Left ventricle myocardium superior (tissue), 1 donor: ENCODE measurements around the gene NHS. TPM values are rescaled to one million over a fixed set of nuclear protein-coding genes. Genes with fewer than 3 reads are reported as not detected.

ENCODE experiments used
- ATAC-seq: fragments of 200-7000 bp; cut with Tn5 transposase; one replicate; pipeline ENCODE4 v1.9.1; 2020; ENCODE audit warnings: mild to moderate bottlenecking, moderate library complexity
- DNase-seq: peaks from one replicate; pipeline ENCODE4 v3.0.0-alpha.2; 2020
- intact Hi-C: fragments of 100-400 bp; cut with micrococcal nuclease; formaldehyde crosslinking; loops from one replicate; pipeline ENCODE4 v1.11.0; 2022
- total RNA-seq: library from RNA; stranded (reverse); fragmentation: NEBNext Ultra II Directional; extraction: Animal tissue kit (Norgen Biotek cat#: 25700); gene quantifications from one replicate; pipeline ENCODE4 v1.2.1, GENCODE V29; 2021
- donor health status: DM: no; HTN: yes; CAD: no; lungs with severe emphysema.

Gene NHS
- total RNA-seq, 1 donor from 2014 or later, result 1.9 TPM

- no peak for ATAC-seq
- intact Hi-C loops, result no loop called here
- DNase-seq, result no peak
Observed at GRCh38 chrX:17596546-17597205, 221.7 kb downstream of the NHS start.

GRCh38 chrX:17597327-17597726, 222.3 kb downstream of the NHS start:
- DNase-seq (no peak), ATAC-seq (no peak)
- intact Hi-C loops, result no loop called here

GRCh38 chrX:17597836-17598439, 222.9 kb downstream of the NHS start:
- DNase-seq (peak; percentile 83), ATAC-seq (peak; percentile 86)
- intact Hi-C loops, result no loop called here

GRCh38 chrX:17601441-17602200, 226.6 kb downstream of the NHS start:
- intact Hi-C loops, result no loop called here
- peak; percentile 45 for ATAC-seq
- DNase-seq, result no peak

- intact Hi-C loops, result no loop called here
- DNase-seq (no peak), ATAC-seq (no peak)
Observed at GRCh38 chrX:17602245-17602644, 227.2 kb downstream of the NHS start.

- intact Hi-C loops, result no loop called here
- ATAC-seq (no peak), DNase-seq (no peak)
Observed at GRCh38 chrX:17603196-17603595, 228.2 kb downstream of the NHS start.

- no peak for ATAC-seq
- no peak for DNase-seq
- intact Hi-C loops, result no loop called here
Observed at GRCh38 chrX:17605676-17606075, 230.7 kb downstream of the NHS start.

GRCh38 chrX:17606231-17606630, 231.2 kb downstream of the NHS start:
- DNase-seq (no peak), ATAC-seq (no peak)
- intact Hi-C loops, result no loop called here

GRCh38 chrX:17608888-17609287, 233.9 kb downstream of the NHS start:
- DNase-seq (no peak), ATAC-seq (no peak)
- intact Hi-C loops, result no loop called here

GRCh38 chrX:17610788-17611187, 235.8 kb downstream of the NHS start:
- DNase-seq, result no peak
- intact Hi-C loops, result no loop called here

GRCh38 chrX:17613979-17614588, 239.1 kb downstream of the NHS start:
- DNase-seq (no peak), ATAC-seq (no peak)
- intact Hi-C loops, result no loop called here

More at GRCh38 chrX:17610788-17611187, 235.8 kb downstream of the NHS start:
- no peak for ATAC-seq

- ATAC-seq, result no peak
- intact Hi-C loops, result no loop called here
- DNase-seq, result no peak
Observed at GRCh38 chrX:17616936-17617335, 241.9 kb downstream of the NHS start.

- DNase-seq (no peak), ATAC-seq (peak; percentile 31)
- intact Hi-C loops, result no loop called here
Observed at GRCh38 chrX:17617806-17618205, 242.8 kb downstream of the NHS start.

- no peak for ATAC-seq
- no peak for DNase-seq
- intact Hi-C loops, result no loop called here
Observed at GRCh38 chrX:17621566-17622270, 246.7 kb downstream of the NHS start.

- no peak for DNase-seq
- ATAC-seq, result no peak
- intact Hi-C loops, result no loop called here
Observed at GRCh38 chrX:17622331-17622730, 247.3 kb downstream of the NHS start.

- no peak for DNase-seq
- ATAC-seq, result no peak
- intact Hi-C loops, result no loop called here
Observed at GRCh38 chrX:17623750-17624149, 248.8 kb downstream of the NHS start.

GRCh38 chrX:17627026-17627425, 252.0 kb downstream of the NHS start:
- intact Hi-C loops, result no loop called here
- DNase-seq (no peak), ATAC-seq (no peak)

GRCh38 chrX:17628976-17629375, 254.0 kb downstream of the NHS start:
- ATAC-seq, result no peak
- intact Hi-C loops, result no loop called here
- no peak for DNase-seq

- DNase-seq (no peak), ATAC-seq (no peak)
- intact Hi-C loops, result no loop called here
Observed at GRCh38 chrX:17629519-17629918, 254.5 kb downstream of the NHS start.

GRCh38 chrX:17631647-17632046, 256.6 kb downstream of the NHS start:
- DNase-seq (no peak), ATAC-seq (no peak)
- intact Hi-C loops, result no loop called here
